ENCODE measurements around the gene ZNF821. TPM values are rescaled to one million over a fixed set of nuclear protein-coding genes. Genes with fewer than 3 reads are reported as not detected.
A peak's percentile ranks its signal among the peaks of the same experiment; 100 is the strongest.
"Not testable (repeated sequence)": the region's sequence is repeated elsewhere in the genome, so short reads cannot be mapped to it uniquely, and the experiment has no call there.

ZNF821 gene
- total RNA-seq (2014; rRNA removed; shearing (Covaris generic)): 3.5 and 4.5 TPM in 2 replicates

- DNase-seq (ENCODE audit: low read depth): peak; percentile 76
These were observed at the start of gene ZNF821 for GRCh38 chr16:71883849-71884638. Gene ZNF821 (minus strand): TSS chr16:71884182. CDS start chr16:71879946, 4,236 bp downstream.

- DNase-seq (ENCODE audit: low read depth): no peak
These were observed 49.0 kb upstream of the ZNF821 start for GRCh38 chr16:71933017-71933416.

- DNase-seq (ENCODE audit: low read depth): no peak
These were observed 47.6 kb upstream of the ZNF821 start for GRCh38 chr16:71931599-71931998.

- DNase-seq (ENCODE audit: low read depth): no peak
These were observed 47.0 kb upstream of the ZNF821 start for GRCh38 chr16:71931001-71931400.

GRCh38 chr16:71930013-71930563 is 46.1 kb upstream of the ZNF821 start:
- no peak for DNase-seq (ENCODE audit: low read depth)

GRCh38 chr16:71929048-71929447 is 45.1 kb upstream of the ZNF821 start:
- DNase-seq (ENCODE audit: low read depth): peak; percentile 79

GRCh38 chr16:71927787-71928186 is 43.8 kb upstream of the ZNF821 start:
- DNase-seq (ENCODE audit: low read depth): no peak

GRCh38 chr16:71927383-71927782 is 43.4 kb upstream of the ZNF821 start:
- DNase-seq (ENCODE audit: low read depth): peak; percentile 85

- no peak for DNase-seq (ENCODE audit: low read depth)
These were observed 40.7 kb upstream of the ZNF821 start for GRCh38 chr16:71924710-71925109.

- DNase-seq (ENCODE audit: low read depth): peak; percentile 76
These were observed 40.1 kb upstream of the ZNF821 start for GRCh38 chr16:71923941-71924690.

GRCh38 chr16:71920658-71921057 is 36.7 kb upstream of the ZNF821 start:
- no peak for DNase-seq (ENCODE audit: low read depth)

GRCh38 chr16:71919035-71919434 is 35.1 kb upstream of the ZNF821 start:
- DNase-seq (ENCODE audit: low read depth): no peak

- no peak for DNase-seq (ENCODE audit: low read depth)
These were observed 33.9 kb upstream of the ZNF821 start for GRCh38 chr16:71917900-71918299.

- no peak for DNase-seq (ENCODE audit: low read depth)
These were observed 32.5 kb upstream of the ZNF821 start for GRCh38 chr16:71916397-71916920.

GRCh38 chr16:71915350-71915749 is 31.4 kb upstream of the ZNF821 start:
- DNase-seq (ENCODE audit: low read depth): no peak

- no peak for DNase-seq (ENCODE audit: low read depth)
These were observed 30.8 kb upstream of the ZNF821 start for GRCh38 chr16:71914802-71915201.

GRCh38 chr16:71912534-71913275 is 28.7 kb upstream of the ZNF821 start:
- no peak for DNase-seq (ENCODE audit: low read depth)

- no peak for DNase-seq (ENCODE audit: low read depth)
These were observed 27.1 kb upstream of the ZNF821 start for GRCh38 chr16:71911121-71911520.

- DNase-seq (ENCODE audit: low read depth): not testable (repeated sequence)
These were observed 21.8 kb upstream of the ZNF821 start for GRCh38 chr16:71905765-71906164.

- no peak for DNase-seq (ENCODE audit: low read depth)
These were observed 20.3 kb upstream of the ZNF821 start for GRCh38 chr16:71904239-71904638.

- no peak for DNase-seq (ENCODE audit: low read depth)
These were observed 19.6 kb upstream of the ZNF821 start for GRCh38 chr16:71903608-71904007.

All from Daoy (cell line).